ENCODE data around the gene CYB5RL.
"Not testable (repeated sequence)": the region's sequence is repeated elsewhere in the genome, so short reads cannot be mapped to it uniquely, and the experiment has no call there.

Gene CYB5RL

GRCh38 chr1:54225986-54226559 is 26.2 kb upstream of the CYB5RL start:
- no peak for DNase-seq (ENCODE audit: low read depth in 2 of 2)

- DNase-seq (ENCODE audit: low read depth in 2 of 2): no peak
Measured at GRCh38 chr1:54225378-54225777, 25.5 kb upstream of the CYB5RL start.

- no peak for DNase-seq (ENCODE audit: low read depth in 2 of 2)
Measured at GRCh38 chr1:54224233-54224632, 24.4 kb upstream of the CYB5RL start.

- no peak for DNase-seq (ENCODE audit: low read depth in 2 of 2)
Measured at GRCh38 chr1:54223441-54224202, 23.8 kb upstream of the CYB5RL start.

- no peak for DNase-seq (ENCODE audit: low read depth in 2 of 2)
Measured at GRCh38 chr1:54222711-54223110, 22.9 kb upstream of the CYB5RL start.

GRCh38 chr1:54221867-54222484 is 22.1 kb upstream of the CYB5RL start:
- no peak for DNase-seq (ENCODE audit: low read depth in 2 of 2)

- DNase-seq (ENCODE audit: low read depth in 2 of 2): no peak
Measured at GRCh38 chr1:54221113-54221834, 21.4 kb upstream of the CYB5RL start.

- no peak for DNase-seq (ENCODE audit: low read depth in 2 of 2)
Measured at GRCh38 chr1:54220004-54220811, 20.4 kb upstream of the CYB5RL start.

- no peak for DNase-seq (ENCODE audit: low read depth in 2 of 2)
Measured at GRCh38 chr1:54219688-54220003, 19.8 kb upstream of the CYB5RL start.

- DNase-seq (ENCODE audit: low read depth in 2 of 2): no peak
Measured at GRCh38 chr1:54218883-54219687, 19.3 kb upstream of the CYB5RL start.

GRCh38 chr1:54215523-54215922 is 15.7 kb upstream of the CYB5RL start:
- no peak for DNase-seq (ENCODE audit: low read depth in 2 of 2)

GRCh38 chr1:54212872-54213271 is 13.0 kb upstream of the CYB5RL start:
- no peak for DNase-seq (ENCODE audit: low read depth in 2 of 2)

GRCh38 chr1:54207896-54208295 is 8.1 kb upstream of the CYB5RL start:
- not testable (repeated sequence) for DNase-seq (ENCODE audit: low read depth in 2 of 2)

GRCh38 chr1:54207287-54207686 is 7.5 kb upstream of the CYB5RL start:
- no peak for DNase-seq (ENCODE audit: low read depth in 2 of 2)

GRCh38 chr1:54204199-54204598 is 4.4 kb upstream of the CYB5RL start:
- DNase-seq (ENCODE audit: low read depth in 2 of 2): no peak

GRCh38 chr1:54200519-54200997 is 728 bp upstream of the CYB5RL start:
- no peak for DNase-seq (ENCODE audit: low read depth in 2 of 2)

GRCh38 chr1:54199151-54199764 is 572 bp downstream of the CYB5RL start:
- no peak for DNase-seq (ENCODE audit: low read depth in 2 of 2)

- no peak for DNase-seq (ENCODE audit: low read depth in 2 of 2)
Measured at GRCh38 chr1:54193453-54193852, 6.4 kb downstream of the CYB5RL start.

GRCh38 chr1:54191525-54191924 is 8.3 kb downstream of the CYB5RL start:
- no peak for DNase-seq (ENCODE audit: low read depth in 2 of 2)

- no peak for DNase-seq (ENCODE audit: low read depth in 2 of 2)
Measured at GRCh38 chr1:54190526-54190925, 9.3 kb downstream of the CYB5RL start.
